Stimulated activated CD4-positive, alpha-beta T cell treated with anti-CD3 and anti-CD28 coated beads, TNF-alpha, amount 100 ng/mL, for 48 hours (primary cell): ENCODE measurements around the gene RBM38.

ENCODE experiments used
- DNase-seq, 3 donors: peaks; one replicate each; pipeline ENCODE4 v3.0.0-alpha.2; 2020; ENCODE audit warnings: low read depth in 3 of 3

Gene RBM38

DNA sequence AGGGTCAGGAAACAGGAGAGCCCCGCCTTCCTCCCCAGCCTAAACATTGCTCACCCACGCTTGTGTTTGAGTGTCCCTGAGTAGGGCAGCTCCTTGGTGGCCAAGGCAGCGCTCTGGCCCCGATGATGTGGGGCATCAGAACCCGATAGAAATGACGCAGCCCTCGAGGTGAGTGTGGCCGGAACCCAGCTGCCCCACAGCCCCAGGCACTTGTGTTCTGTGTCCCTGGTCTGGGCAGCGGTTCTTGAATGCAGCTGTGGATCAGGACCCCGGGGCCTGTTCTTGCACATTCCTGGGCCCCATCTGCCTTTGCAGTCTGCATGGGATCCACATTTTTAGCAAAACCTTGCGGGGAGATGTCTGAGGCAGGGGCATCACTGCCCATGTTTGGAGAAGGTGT lies 12.8 kb downstream of the RBM38 start:
- DNase-seq, result no peak

DNA sequence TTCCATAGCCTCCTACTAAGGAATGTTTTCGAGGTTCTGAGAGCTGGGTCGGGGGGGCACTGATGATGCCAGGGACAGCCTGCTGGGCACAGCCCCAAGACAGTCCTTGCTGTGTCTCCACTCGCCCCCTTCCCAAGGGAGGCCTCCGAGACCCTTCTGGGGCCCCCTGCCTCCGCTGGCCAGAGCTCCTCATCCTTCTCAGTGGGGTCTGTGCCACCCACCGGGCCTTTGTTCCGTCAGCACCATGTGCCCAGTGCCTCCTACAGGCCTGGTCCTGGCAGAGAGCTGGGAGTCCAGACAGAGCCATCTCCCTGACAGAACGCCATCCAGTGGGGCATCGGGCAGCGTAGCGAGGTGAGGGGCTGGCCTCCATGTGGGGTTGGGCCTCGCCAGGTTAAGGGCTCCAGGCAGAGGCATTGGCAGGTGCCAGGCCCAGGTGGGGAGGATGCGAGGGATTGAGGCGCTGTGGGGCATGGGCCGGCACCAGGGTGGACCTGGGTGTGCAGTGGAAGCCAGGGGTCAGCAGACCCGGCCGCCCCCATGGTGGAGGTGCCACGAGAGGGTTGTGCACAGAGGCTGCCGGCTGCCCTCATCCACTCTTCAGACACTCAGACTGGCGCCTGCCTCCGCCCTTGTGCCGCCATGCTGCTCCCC lies 13.3 kb downstream of the RBM38 start:
- DNase-seq, result no peak

DNA sequence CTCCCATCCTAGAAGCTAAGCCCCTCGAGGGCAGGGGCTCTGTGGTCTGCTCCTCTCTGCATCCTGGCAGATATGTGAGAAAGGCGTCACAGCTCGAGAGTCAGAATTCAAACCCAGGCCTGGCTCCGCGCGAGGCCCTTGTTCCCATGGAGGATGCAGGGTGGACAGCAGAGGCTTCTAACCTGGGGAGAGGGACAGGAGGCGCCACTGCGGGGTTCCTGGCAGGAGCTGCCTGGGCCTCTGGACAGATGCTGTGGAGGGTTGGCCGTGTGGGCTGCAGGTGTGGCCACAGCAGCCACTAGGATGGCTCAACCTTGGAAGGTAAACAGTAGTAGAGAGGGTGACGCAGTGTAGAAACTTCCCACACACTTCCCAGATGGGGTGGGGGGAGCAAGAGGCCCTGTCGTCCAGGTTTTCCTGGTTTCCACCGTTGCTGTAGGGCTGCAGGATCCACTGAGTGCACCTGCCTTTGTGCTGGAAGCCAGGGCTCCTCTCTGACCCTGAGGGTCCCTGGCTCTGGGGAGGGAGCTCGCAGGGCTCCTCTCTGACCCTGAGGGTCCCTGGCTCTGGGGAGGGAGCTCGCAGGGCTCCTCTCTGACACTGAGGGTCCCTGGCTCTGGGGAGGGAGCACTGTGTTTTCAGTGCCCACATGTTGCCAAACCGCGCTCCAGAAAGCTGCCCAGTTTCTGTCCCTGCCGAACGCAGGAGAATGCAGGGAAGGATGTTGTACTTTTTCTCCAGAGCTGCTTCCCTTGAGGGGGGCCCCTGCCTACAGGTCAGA lies 14.2 kb downstream of the RBM38 start:
- no peak for DNase-seq

DNA sequence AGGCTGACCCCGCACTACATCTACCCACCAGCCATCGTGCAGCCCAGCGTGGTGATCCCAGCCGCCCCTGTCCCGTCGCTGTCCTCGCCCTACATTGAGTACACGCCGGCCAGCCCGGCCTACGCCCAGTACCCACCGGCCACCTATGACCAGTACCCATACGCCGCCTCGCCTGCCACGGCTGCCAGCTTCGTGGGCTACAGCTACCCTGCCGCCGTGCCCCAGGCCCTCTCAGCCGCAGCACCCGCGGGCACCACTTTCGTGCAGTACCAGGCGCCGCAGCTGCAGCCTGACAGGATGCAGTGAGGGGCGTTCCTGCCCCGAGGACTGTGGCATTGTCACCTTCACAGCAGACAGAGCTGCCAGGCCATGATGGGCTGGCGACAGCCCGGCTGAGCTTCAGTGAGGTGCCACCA lies 16.4 kb downstream of the RBM38 start:
- no peak for DNase-seq

DNA sequence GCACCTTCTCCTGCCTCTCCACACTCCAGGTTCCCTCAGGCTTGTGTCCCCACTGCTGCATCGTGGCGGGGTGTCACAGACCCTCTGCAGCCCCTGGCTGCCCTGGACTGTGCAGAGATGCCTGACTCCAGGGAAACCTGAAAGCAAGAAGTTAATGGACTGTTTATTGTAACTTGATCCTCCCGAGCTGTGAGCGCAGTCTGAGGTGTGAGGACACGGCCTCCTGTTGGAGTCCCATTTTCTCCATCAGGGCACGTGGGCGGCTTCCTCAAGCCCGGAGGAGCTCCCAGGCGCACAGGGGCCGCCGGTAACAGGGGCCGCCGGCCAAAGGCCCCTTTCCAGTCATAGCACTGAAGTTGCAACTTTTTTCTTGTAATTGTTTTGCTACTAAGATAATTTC lies 16.9 kb downstream of the RBM38 start:
- DNase-seq, result no peak

GRCh38 chr20:57408536-57409233 lies 17.5 kb downstream of the RBM38 start:
- DNase-seq, result no peak

GRCh38 chr20:57409316-57409671 lies 18.1 kb downstream of the RBM38 start:
- no peak for DNase-seq

DNA sequence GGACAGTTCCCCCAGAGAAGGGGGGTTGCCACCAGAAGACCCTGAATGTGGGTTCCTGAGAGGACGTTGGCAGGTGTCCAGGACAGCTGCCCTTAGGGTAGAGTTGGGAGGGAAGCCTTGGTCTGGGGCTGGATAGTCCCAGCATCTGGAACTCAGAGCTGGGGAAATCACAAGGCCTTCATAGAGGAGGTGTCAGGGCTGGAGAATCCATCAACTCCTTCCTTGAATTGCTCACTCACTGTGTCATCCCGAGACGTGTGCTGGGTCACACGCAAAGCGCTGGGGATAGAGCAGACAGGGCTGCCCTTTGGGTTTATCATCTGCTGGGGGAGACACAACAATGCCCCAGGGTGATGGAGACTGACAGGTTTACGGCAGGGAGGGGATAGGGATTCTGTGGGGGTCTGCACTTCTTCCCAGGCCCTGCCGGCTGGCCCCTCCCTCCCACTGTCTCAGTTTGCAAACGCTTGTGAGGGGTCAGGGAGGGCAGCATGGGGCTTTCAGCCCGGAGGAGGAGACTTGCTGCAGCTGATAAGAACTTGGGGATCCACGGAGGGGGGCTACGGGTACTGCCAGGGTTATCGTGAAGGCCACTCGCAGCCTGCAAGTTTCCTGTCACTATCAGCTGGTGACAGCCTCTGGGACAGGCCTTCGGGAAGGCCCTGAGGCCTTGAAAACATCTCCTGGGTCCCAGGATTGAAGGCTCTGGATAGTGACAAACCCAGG lies 18.6 kb downstream of the RBM38 start:
- no peak for DNase-seq

DNA sequence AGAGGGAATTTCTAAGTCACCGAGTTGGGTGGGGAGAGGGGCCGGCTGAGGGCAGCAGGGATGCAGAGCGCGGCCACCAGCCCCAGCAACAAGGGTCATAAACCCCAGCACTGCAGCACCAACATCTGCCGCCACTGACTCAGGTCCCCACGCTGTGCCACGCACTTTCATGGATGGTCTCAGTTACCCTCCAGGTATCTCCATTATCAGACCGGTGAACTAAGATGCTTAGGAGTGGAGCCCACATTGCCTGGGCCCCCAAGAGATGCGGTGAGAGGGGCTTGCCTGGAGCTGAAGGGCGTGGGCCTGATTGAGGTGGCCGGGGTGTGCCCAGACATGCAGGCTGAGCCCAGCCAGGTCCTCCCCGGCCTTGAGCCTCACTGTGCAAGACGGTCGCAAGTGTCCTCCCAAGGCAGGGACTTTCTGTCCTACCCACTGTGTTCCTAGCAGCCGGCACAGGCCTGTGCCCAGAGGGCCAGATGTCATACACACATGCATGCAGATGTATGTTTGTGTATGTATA lies 19.3 kb downstream of the RBM38 start:
- DNase-seq, result no peak

DNA sequence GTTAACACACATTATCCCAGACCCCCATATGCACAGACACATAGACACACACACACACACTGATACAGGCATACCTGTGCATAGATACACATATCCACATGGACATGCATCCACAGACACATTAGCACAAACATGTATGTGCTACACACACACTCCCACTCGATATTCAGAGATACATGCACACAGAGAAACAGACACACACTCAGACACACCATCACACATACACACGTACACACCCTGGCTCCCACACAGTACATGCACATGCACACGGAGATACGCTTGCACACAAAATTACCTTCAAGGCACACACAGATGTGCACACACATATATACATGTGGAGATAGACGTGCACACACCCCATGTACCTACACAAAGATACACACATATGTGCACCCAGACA lies 19.7 kb downstream of the RBM38 start:
- no peak for DNase-seq

DNA sequence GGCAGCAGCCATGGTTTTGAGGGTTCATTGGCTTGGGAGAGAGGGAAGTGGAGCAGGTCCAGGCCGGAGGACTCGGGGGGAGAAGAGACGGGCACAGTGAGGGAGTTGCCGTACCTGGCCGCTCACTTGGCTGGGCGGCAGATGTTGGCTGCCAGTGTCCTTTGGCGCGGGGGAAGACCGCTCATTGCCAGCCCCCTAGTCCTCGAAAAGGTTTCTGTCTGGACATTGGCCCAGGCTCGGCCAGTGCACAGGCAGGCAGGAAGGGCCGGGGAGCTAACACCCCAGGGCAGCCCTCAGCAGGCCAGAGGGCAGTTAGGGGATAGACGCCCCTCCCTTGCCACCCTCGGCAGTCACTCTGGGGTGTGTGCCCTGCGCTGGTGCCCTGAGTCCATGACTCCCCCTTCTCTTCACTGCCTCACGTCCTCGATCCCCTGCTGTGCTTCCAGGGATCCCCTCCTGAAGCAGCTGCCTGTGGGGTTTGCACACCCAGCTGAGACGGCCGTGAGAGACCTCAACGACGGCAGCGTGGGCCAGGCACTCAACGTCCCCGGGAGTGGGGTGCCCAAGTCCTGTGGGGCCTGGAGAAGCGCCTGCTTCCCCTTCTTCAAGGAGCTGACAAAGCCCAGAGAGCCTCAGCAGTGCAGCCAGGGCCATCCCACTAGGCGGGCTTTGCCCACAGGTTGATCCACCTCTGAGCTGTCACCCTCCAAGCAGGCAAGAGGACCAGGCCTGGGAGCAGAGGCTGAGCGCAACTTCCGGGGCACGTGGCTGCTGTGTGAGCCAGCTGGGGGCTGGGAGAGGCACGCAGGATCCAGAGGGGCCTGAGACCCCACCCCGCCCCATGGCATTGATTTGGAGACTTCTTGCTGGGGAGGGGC lies 20.4 kb downstream of the RBM38 start:
- DNase-seq, result no peak

DNA sequence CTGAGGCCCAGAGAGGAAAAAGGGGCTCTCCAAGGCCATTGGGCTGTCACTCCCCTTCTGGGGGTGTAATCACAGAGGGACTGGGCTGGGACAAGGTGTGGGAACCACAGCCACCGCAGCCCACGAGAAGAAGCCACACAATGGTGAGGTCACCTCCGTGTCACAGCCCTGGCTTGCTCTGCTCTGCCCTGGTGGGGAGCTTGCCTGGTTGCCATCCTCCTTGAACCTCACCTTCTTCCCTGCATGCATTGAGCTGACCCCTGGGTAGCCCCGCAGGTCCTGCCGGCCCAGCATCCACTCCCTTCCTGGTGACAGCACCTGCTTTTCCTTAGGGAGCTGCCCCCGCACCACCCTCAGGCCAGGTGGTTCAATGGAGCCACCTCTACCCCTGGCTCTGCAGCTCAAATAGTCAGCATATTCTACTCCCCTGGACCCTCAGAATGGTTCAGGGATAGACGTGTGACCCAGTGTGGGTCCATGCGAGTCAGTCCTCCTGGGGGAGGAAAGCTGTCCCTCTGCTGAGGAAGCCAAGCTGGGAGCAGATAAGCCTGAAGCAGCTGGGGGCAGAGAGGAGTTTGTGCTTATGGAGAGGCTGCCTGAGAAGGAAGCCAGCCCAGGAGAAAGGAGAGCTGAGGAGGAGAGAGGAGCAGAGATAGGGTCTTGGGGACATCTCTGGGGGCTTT lies 21.3 kb downstream of the RBM38 start:
- DNase-seq, result no peak

DNA sequence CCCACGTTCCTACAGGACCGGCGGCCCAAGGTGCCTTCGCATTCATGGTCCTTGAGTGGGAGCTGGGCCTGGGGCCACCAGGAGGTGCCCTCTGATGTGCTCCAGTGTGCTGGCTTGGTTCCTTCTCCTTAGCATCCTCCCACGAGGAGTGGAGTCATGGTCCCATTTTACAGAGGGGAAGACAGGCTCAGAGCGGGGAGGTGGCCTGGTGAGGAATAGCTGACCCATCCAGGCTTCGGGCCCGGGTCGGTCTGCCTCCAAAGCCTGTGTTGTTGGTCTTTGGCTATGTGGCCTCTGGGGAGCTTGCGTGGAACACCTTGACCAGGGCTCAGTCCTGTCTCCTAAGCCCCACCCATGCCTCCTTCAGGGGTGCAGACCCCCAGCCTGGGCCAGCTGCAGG lies 22.8 kb downstream of the RBM38 start:
- DNase-seq, result no peak

DNA sequence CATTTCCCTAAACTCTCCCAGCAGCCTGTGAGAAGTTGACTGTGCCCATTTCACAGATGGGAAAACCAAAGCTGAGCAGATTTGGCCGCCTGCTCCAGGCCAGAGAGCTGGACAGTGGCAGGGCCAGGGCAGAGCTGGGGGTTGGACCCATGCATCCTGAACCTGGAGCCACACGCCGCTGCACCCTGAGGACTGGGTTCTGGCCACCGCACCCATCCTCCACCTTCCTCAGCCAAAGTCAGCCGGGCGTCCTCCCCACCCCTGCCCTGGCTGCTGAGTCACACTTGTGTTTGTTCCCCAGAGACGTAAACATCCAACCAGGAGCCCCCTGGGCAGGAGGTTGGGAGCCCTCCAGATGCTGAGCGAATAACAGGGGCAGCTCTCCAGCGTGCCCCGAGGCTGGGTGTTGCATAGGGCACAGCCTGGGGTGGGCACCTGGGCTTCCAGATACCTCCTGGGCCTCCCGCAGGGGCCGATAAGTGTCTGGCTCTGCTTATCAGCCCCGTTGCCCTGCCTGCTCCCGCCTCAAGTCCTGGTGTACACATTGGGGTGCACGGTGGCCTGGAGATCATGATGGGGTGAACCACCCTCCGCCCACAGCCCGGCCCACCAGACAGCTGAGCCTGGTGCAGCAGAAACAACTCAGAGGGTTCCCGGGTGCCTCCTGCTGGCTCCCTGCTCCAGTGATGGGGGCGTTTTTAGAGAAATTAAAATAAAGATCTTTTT lies 23.8 kb downstream of the RBM38 start:
- no peak for DNase-seq

- no peak for DNase-seq
These were observed 24.6 kb downstream of the RBM38 start for GRCh38 chr20:57415771-57416170.

DNA sequence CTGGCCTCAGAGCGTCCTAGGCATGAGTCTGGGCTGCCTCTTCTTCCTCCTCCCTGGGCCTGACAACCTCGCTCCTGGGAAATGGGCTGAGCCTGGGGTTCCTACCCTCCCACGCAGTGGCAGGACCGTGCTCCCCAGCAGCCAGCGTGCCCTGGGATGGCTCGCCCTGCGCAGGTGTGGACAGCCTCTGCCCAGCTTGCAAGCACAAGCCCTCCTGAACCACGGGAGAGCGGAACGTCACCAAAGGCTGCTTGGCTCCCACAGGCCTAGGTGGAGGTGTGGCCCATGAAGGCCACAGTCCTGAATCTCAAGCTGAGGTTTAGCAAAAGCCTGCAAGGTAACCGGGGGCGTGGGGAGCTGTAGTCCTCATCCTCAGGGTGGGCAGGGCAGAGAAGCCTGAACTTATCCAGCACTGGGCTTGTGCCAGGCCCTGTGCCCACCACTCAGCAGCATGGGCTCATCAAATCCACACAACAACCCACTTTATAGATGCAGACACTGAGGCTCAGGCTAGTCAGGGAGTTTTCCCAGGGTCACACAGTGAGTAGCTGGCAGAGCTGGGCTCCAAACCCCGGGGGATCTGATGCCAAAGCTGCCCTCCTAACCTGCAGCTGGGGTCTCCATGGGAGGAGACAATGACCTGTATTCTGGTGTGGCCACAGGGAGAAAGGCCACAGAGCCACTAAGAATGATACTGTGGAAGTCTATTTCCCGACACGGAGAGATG lies 25.3 kb downstream of the RBM38 start:
- DNase-seq, result no peak

DNA sequence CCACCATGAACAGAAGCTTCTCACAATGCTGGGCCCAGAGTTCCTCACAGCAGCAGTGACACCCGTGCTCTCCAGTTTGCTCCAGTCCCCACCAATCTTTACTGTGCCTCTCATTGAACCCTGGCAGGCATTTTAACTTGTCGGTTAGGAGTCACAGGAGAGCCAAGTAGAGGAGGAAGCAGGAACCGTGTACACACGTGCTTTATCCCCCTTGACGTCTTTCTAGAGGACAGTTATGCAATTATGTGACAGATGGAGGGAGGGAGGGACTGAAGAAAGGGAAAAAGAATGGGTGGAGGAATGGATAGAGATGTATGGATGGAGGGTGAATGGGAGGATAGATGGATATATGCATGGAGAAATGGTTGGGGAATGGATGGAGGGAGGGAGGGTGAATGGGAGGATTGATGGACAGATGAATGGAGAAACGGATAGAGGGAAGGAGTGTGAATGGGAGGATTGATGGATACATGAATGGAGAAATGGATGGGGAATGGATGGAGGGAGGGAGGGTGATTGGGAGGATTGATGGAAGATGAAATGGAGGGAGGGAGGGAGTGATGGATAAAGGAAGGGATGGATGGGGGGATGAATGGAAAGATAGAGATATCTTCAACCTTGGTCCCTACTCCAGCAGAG lies 26.0 kb downstream of the RBM38 start:
- no peak for DNase-seq
